Stimulated activated CD4-positive, alpha-beta T cell treated with anti-CD3 and anti-CD28 coated beads, Interleukin-4, amount 100 ng/mL, for 24 hours (primary cell): Measurements from ENCODE around the gene FGG.

Experiments used
- DNase-seq: peaks from one replicate; pipeline ENCODE4 v3.0.0-alpha.2; 2020

Gene FGG

GRCh38 chr4:154585369-154586018 lies 27.0 kb downstream of the FGG start:
- DNase-seq = no peak

GRCh38 chr4:154584259-154584658 lies 28.2 kb downstream of the FGG start:
- DNase-seq = no peak

- no peak for DNase-seq
Observed at GRCh38 chr4:154583677-154584076, 28.8 kb downstream of the FGG start.

- DNase-seq = no peak
Observed at GRCh38 chr4:154583230-154583629, 29.2 kb downstream of the FGG start.

- no peak for DNase-seq
Observed at GRCh38 chr4:154582723-154583122, 29.7 kb downstream of the FGG start.

GRCh38 chr4:154579927-154580326 lies 32.5 kb downstream of the FGG start:
- no peak for DNase-seq

- no peak for DNase-seq
Observed at GRCh38 chr4:154578919-154579318, 33.5 kb downstream of the FGG start.

GRCh38 chr4:154577324-154577723 lies 35.1 kb downstream of the FGG start:
- DNase-seq = no peak

GRCh38 chr4:154574311-154574710 lies 38.1 kb downstream of the FGG start:
- DNase-seq = no peak

- DNase-seq = no peak
Observed at GRCh38 chr4:154573190-154573870, 39.1 kb downstream of the FGG start.

- DNase-seq = no peak
Observed at GRCh38 chr4:154569584-154569983, 42.9 kb downstream of the FGG start.

GRCh38 chr4:154569028-154569427 lies 43.4 kb downstream of the FGG start:
- DNase-seq = no peak

GRCh38 chr4:154566639-154567204 lies 45.7 kb downstream of the FGG start:
- no peak for DNase-seq

- DNase-seq = no peak
Observed at GRCh38 chr4:154565704-154566103, 46.8 kb downstream of the FGG start.

- DNase-seq = no peak
Observed at GRCh38 chr4:154564311-154564710, 48.1 kb downstream of the FGG start.

- DNase-seq = no peak
Observed at GRCh38 chr4:154562697-154563254, 49.7 kb downstream of the FGG start, which contains the start of gene FGB. TSS of gene FGB (plus strand) at chr4:154563011. CDS start at chr4:154563019, 8 bp downstream.

GRCh38 chr4:154560824-154561231 lies 51.6 kb downstream of the FGG start:
- no peak for DNase-seq

- no peak for DNase-seq
Observed at GRCh38 chr4:154560419-154560801, 52.0 kb downstream of the FGG start.

GRCh38 chr4:154559494-154560418 lies 52.7 kb downstream of the FGG start:
- no peak for DNase-seq

- DNase-seq = no peak
Observed at GRCh38 chr4:154559141-154559493, 53.3 kb downstream of the FGG start.
